HG03354 (cell line): ENCODE results near the gene IDE.
A peak's percentile ranks its signal among the peaks of the same experiment; 100 is the strongest.

ENCODE experiments used
- ATAC-seq: cut with Tn5 transposase; IDR thresholded peaks from one replicate; pipeline ENCODE4 v1.9.1; 2021; ENCODE audit warnings: mild to moderate bottlenecking; ENCODE audit not compliant: unreplicated experiment, poor library complexity, severe bottlenecking

IDE gene

GRCh38 chr10:92569071-92569470 is 4.8 kb downstream of the IDE start:
- ATAC-seq: no peak

- no peak for ATAC-seq
Measured at GRCh38 chr10:92567952-92568600, 5.8 kb downstream of the IDE start.

- no peak for ATAC-seq
Measured at GRCh38 chr10:92562424-92562823, 11.5 kb downstream of the IDE start.

DNA sequence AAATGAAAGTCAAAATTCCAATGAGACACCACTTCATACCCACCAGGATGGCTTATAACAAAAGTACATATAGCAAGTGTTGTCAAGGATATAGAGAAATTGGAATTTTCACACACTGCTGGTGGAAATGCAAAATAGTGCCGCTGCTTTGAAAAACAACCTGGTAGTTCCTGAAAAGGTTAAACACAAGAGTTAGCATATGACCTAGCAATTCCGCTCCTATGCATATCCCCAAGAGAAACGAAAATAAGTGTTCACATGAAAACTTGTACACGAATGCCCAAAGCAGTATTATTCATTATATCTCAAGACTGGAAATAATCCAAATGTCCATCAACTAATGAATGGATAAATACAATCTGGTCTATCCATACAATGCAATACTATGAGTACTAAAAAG is 14.8 kb downstream of the IDE start:
- no peak for ATAC-seq

DNA sequence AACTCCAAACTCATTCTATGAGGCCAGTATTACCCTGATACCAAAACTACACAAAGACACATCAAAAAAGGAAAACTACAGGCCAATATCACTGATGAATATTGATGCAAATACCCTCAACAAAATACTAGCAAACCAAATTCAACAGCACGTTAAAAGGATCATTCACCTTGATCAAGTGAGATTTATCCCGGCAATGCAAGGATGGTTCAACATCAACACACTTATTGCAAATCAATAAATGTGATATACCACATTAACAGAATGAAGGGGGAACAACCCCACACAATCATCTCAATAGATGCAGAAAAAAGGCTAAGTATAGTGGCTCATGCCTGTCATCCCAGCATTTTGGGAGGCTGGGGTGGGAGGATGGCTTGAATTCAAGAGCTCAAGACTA is 19.9 kb downstream of the IDE start:
- no peak for ATAC-seq

DNA sequence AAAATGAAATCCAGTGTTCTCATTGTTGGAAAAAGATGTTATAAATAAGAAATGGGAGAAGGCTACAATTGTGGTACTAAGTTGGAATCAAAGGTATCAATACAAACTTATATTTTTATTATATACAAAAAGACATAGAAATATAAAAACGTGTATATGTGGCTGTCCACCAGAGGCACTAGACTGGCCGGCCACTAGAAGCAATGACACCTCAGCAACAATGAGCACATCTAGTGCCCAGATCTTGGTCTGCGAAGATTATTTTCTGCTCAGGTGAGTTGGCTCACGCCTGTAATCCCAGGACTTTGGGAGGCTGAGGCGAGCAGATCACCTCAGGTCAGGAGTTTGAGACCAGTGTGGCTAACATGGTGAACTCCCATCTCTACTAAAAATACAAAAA is 21.6 kb downstream of the IDE start:
- ATAC-seq: no peak

GRCh38 chr10:92550924-92551323 is 23.0 kb downstream of the IDE start:
- ATAC-seq: no peak

GRCh38 chr10:92547676-92548075 is 26.2 kb downstream of the IDE start:
- no peak for ATAC-seq

- ATAC-seq: no peak
Measured at GRCh38 chr10:92545556-92545955, 28.3 kb downstream of the IDE start.

GRCh38 chr10:92544296-92544695 is 29.6 kb downstream of the IDE start:
- no peak for ATAC-seq

DNA sequence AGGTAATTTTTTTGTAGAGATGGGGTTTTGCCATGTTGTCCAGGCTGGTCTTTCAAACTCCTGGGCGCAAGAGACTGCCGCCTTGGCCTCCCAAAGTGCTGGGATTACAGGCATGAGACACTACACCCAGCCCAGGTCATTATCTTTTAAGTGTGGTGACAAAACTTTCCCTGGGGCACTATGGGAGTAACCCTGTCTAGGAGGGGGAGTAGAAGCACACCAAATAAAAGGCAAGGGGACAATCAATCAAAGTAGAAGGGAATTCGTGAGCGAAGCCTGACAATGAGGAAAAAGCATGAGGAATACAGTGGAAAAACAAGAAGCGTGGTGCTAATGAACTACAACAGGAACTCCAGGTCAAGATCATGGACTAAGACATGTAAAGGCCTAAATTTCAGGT is 31.4 kb downstream of the IDE start:
- ATAC-seq: no peak

DNA sequence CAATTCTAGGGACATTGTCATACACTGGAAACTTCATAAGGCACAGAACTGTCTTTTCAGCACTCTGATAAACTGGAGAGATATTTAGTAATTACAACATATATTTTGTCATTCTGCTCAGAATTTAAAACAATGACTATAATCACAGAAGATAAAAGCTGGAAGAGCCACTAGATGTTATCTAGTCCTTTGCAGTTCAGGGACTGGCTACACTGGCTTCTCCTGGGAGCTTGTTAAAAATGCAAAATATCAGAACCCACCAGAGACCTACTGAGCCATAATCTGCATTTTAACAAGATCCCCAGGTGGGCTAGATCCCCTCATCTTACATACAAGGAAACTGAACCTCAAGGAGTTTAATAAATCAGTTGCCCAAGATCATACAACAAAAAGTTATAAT is 32.3 kb downstream of the IDE start:
- ATAC-seq: no peak

GRCh38 chr10:92538231-92538958 is 35.5 kb downstream of the IDE start:
- ATAC-seq: no peak

- no peak for ATAC-seq
Measured at GRCh38 chr10:92530891-92531535, 42.9 kb downstream of the IDE start.

- ATAC-seq: no peak
Measured at GRCh38 chr10:92530421-92530820, 43.5 kb downstream of the IDE start.

DNA sequence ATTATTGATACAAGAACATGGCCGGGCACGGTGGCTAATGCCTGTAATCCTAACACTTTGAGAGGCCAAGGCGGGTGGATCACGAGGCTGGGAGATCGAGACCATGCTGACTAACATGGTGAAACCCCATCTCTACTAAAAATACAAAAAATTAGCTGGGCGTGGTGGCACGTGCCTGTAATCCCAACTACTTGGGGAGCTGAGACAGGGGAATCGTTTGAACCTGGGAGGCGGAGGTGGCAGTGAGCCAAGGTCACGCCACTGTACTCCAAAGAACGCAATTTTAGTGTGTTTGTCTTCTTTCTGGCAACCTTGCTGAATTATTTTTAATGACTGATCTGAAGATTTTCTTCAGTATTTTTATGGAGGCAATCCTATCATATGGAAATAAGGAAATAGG is 46.2 kb downstream of the IDE start:
- no peak for ATAC-seq

DNA sequence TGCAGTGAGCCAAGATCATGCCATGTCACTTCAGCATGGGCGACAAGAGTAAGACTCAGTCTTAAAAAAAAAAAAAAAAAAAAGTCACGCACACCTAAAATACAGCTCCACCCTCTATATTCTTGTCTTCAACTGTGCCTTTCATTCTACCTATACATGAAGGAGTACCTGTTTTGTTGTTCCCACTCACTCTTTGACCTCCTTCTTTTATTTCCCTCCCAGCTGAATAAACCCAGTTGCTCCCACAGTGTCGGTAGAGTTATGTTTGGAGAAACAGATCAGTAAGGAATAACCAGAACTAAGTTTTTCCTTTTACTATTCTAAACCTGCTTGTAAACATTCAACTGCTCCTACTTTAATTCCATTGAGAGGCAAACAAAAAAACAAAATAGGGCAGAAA is 50.3 kb downstream of the IDE start:
- ATAC-seq: no peak

- peak; percentile 74 for ATAC-seq
Measured at GRCh38 chr10:92517034-92517655, 56.7 kb downstream of the IDE start.

DNA sequence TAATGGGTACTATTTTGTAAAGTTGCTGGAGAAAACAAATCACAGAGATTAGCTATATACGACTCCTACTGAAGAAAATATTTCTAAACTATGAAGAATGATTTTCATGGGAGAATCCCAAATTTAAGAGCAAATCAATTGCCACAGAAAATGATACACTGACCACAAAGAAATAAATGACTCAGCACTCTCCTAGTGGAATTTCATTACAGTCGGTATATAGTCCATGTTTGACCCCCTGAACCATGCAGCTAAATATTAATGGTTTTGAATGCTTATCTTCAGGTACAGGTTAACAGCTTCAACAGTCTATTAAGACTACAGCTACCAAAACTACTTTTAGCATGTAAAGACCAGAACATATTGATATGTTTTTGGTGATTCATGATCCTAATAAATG is 65.0 kb downstream of the IDE start:
- no peak for ATAC-seq

- no peak for ATAC-seq
Measured at GRCh38 chr10:92506336-92506735, 67.6 kb downstream of the IDE start.

GRCh38 chr10:92505044-92505443 is 68.8 kb downstream of the IDE start:
- ATAC-seq: no peak
